ENCODE data around the gene MCF2L.

Gene MCF2L

DNA sequence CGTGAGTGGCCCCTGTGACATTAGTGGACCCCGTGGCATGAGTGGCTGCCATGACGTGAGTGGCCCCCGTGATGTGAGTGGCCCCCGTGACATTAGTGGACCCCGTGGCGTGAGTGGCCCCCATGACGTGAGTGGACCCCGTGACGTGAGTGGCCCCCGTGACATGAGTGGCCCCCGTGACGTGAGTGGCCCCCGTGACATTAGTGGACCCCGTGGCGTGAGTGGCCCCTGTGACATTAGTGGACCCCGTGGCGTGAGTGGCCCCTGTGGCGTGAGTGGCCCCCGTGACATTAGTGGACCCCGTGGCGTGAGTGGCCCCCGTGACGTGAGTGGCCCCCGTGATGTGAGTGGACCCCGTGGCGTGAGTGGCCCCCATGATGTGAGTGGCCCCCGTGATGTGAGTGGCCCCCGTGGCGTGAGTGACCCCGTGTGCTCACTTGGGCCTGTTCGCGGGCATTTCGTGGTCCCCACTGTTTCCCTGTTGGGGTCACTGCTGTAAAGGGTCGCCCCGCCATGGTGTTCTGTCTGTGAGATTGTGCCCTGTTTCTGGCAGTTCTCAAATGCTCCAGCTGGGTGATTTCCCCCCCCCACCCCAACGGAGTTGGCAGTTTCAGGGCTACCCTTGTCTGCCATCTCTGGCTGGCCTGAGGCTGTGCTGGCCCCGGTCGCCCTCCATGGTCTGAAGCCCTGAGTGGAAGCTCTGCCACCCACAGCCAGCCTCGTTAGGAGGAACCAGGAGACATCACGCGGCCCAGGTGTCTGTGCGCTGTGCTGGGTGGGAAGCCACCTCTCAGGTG, 64.2 kb downstream of the MCF2L start:
- CTCF ChIA-PET = interaction anchor here (0.7 to 2.0 kb wide), 7 partner anchors 10 to 256 kb away, joined by 3 to 8 read pairs (median 4); no protein-coding TSS in a partner anchor

DNA sequence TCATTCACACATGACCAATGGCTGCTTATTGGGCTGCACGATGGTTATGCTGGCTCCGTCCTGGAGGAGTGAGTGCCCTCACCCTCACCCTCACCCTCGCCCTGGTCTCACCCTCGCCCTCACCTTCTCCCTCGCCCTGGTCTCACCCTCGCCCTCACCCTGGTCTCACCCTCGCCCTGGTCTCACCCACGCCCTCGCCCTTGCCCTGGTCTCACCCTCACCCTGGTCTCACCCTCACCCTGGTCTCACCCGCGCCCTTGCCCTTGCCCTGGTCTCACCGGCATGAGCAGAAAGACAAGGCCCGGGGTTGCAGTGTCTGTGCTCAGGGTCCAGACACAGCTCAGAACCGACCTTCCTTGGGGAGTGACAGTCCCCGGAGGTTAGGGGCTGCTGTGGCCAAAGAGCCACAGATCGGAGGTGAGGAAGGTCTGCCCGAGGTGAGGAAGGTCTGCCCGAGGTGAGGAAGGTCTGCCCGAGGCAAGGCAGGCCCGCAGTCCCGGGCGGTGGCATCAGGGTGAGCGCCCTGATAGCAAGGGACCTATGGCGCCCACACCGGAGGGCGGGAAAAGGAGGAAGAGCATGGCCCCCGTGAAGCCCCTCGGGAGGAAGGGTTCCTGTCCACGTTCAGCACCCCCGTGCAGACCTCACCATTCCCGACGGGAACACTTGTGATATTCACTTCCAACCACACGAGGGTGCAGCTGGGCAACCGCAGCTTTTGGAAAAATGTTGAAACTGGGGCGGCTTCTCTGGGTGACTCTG, 65.6 kb downstream of the MCF2L start:
- DNase-seq (ENCODE audit: low read depth, low spot score) = no peak
- CTCF ChIA-PET = interaction anchor here (0.6 to 2.0 kb wide), 19 partner anchors 9 to 365 kb away, joined by 3 to 8 read pairs (median 4); partner anchors contain the start of gene CUL4A

More for the DNA sequence above, 64.2 kb downstream of the MCF2L start:
- no peak overlapping the region for H3K4me3 ChIP-seq (ENCODE audit: low read depth, low read length)
- no peak for DNase-seq (ENCODE audit: low read depth, low spot score)
- TF ChIP-seq, protein P1, sequence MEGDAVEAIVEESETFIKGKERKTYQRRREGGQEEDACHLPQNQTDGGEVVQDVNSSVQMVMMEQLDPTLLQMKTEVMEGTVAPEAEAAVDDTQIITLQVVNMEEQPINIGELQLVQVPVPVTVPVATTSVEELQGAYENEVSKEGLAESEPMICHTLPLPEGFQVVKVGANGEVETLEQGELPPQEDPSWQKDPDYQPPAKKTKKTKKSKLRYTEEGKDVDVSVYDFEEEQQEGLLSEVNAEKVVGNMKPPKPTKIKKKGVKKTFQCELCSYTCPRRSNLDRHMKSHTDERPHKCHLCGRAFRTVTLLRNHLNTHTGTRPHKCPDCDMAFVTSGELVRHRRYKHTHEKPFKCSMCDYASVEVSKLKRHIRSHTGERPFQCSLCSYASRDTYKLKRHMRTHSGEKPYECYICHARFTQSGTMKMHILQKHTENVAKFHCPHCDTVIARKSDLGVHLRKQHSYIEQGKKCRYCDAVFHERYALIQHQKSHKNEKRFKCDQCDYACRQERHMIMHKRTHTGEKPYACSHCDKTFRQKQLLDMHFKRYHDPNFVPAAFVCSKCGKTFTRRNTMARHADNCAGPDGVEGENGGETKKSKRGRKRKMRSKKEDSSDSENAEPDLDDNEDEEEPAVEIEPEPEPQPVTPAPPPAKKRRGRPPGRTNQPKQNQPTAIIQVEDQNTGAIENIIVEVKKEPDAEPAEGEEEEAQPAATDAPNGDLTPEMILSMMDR (IDR thresholded peaks at IDR 0.05; ENCODE audit: insufficient read depth, low read length, missing control alignments) = no peak
- POLR2A ChIA-PET = no interaction called here

DNA sequence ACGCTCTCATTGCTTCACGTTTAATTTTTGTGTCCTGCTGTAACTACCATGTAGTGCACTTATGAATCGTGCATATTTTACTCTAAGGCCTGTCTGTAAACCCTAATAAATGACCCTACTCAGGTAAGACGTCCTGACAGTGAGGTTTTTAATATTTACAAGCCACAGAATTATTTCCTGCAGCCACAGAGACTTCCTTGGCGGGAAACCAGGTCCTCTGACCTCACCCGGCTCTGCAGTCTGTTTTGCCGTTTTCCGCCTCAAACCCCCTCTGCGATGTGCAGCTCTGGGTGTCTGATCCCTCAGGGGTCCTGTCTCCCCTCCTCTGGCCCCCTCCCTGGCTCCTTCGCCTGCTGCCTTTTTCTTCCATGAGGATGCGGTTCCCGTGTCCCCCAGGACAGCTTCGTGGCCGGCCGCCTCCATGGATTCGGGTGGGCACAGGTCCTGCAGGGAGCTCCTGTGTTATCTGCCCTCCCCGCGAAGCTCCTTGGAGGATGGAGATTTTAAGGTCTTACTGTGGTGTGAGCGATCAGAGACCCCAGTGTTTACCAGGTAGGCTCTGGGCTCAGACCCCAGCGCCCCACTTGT, 66.3 kb downstream of the MCF2L start:
- ChIA-PET POLR2A (interaction anchor here (0.7 kb wide), 1 partner anchor 418 kb away, joined by 3 read pairs; the partner anchor contains the start of gene ADPRHL1), CTCF (interaction anchor here (0.8 to 2.0 kb wide), 15 partner anchors 10 to 413 kb away, joined by 3 to 8 read pairs (median 4); partner anchors contain the start of gene CUL4A)
- H3K4me3 ChIP-seq (ENCODE audit: low read depth, low read length) = no peak overlapping the region
- TF ChIP-seq, protein P1 (IDR thresholded peaks at IDR 0.05; ENCODE audit: insufficient read depth, low read length, missing control alignments) = no peak
- no peak for DNase-seq (ENCODE audit: low read depth, low spot score)

More for the DNA sequence above, 65.6 kb downstream of the MCF2L start:
- TF ChIP-seq, protein P1 (IDR thresholded peaks at IDR 0.05; ENCODE audit: insufficient read depth, low read length, missing control alignments) = peak; percentile 73
- POLR2A ChIA-PET = no interaction called here
- no peak overlapping the region for H3K4me3 ChIP-seq (ENCODE audit: low read depth, low read length)

DNA sequence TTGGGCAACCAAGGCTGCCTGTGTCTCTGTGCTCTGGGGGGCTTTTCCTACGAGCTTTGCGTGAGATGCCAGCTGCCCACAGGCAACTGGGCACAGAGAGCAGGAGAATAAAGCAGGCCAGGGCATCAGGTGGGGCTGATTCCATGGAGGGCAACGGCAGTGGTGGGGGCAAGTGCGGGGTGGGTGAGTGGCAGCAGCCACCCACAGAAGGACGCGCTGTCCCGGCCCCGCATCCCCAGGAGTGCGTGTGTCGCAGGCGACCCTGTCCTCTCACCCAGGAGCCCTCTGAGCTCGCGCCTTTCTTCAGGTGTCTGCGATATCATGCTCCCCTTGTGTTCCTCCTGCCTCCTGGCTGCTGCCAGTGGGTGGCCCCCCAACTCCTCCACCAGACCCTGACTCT, 67.4 kb downstream of the MCF2L start:
- CTCF ChIA-PET = interaction anchor here (1.0 to 1.5 kb wide), 5 partner anchors 171 to 412 kb away, joined by 3 to 7 read pairs (median 3); no protein-coding TSS in a partner anchor
- TF ChIP-seq, protein P1 (IDR thresholded peaks at IDR 0.05; ENCODE audit: insufficient read depth, low read length, missing control alignments) = no peak
- H3K4me3 ChIP-seq (ENCODE audit: low read depth, low read length) = no peak overlapping the region
- DNase-seq (ENCODE audit: low read depth, low spot score) = no peak
- POLR2A ChIA-PET = no interaction called here

DNA sequence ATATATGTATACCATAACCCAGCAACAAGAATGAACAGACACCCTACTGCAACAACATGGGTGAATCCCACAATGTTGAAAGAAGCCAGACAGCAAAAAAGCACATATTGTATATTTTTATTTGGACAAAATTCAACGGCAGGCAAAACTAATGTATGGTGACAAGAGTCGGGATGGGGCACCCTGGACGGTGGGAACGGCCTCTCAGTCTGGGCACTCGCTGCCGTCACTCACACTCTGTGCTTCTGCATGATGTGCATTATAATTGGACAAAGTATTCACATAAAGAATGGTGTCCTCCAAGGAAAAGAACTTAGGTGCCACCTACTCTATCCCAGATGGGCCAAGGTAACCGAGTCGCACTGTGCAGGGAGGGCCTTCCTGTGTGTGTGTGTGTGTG, 71.0 kb downstream of the MCF2L start:
- ChIA-PET CTCF (interaction anchor here (0.5 kb wide), 1 partner anchor 10 kb away, joined by 3 read pairs; no protein-coding TSS in a partner anchor), POLR2A (no interaction called here)
- DNase-seq (ENCODE audit: low read depth, low spot score) = no peak
- no peak overlapping the region for H3K4me3 ChIP-seq (ENCODE audit: low read depth, low read length)
- TF ChIP-seq, protein P1 (IDR thresholded peaks at IDR 0.05; ENCODE audit: insufficient read depth, low read length, missing control alignments) = no peak
